ENCODE data around the gene UQCRC1. TPM values are rescaled to one million over a fixed set of nuclear protein-coding genes. Genes with fewer than 3 reads are reported as not detected.

The UQCRC1 gene
- total and polyA plus RNA-seq, 3 donors from 2014 or later = 281 to 287 (median 282) TPM

DNA sequence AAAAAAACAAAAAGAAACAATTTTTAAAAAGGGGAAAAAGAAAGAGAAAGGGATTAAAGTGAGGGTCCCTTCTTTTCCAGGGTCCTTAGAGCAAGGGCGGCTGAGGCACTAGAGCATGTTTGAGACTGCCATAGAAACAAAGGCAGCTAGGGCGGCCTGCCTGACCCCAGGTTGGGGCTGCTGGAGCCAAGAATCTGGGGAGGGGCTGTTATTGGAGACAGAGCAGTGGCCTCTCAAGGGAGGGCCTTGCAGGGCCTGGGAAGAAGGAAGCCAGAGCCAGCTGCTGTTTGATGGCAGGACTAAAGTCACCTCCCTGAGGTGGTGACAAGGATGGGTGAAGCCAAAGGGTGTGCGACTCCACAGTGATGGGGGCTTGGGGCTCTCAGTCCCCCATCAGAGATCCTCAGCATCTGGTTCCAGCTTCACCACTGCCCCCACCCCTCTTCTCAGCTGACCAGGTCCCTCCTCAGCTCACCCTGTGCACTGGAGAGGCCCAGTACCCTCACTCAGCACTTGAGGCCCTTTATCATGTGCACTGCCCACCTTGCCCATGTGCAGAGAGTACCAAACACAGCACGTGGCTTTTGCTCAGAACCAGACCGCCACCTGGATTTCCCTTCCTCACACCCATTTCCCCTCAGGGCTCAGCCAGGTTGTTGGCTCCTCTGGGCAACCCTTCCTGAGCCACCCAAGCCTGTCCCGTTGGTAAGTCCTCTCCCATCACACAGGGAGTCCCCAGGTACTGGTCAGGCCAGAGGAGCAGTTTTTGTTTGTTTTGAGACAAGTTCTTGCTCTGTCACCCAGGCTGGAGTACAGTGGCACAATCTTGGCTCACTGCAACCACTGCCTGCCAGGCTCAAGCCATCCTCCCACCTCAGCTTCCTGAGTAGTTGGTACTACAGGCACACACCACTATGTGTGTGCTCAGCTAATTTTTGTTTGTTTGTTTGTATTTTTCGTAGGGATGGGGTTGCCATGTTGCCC, 10.4 kb upstream of the UQCRC1 start:
- no peak overlapping the region for H3K4me3 ChIP-seq
- H3K27ac ChIP-seq = no peak overlapping the region
- H3K9me3 ChIP-seq = no peaks in the 10 kb centered on the region
- TF ChIP-seq POLR2A (IDR thresholded peaks at IDR 0.05) = no peak
- no peak for TF ChIP-seq CTCF (IDR thresholded peaks at IDR 0.05)
- intact Hi-C loops (cut with DNase I; ENCODE audit: low total_unique reads) = no loop called here
- H3K4me1 ChIP-seq = no peaks in the 10 kb centered on the region
- no peaks in the 10 kb centered on the region for H3K36me3 ChIP-seq (ENCODE audit: low read depth, missing control alignments)
- 91 to 92% methylated on average over 7 of the region's 7 CpGs for WGBS, 2 donors
- DNase-seq = no peak
- no peaks in the 10 kb centered on the region for H3K27me3 ChIP-seq

- WGBS, 2 donors = 83 to 86% methylated on average over 4 of the region's 4 CpGs
- TF ChIP-seq POLR2A (IDR thresholded peaks at IDR 0.05) (no peak), CTCF (IDR thresholded peaks at IDR 0.05) (no peak)
- no peak for DNase-seq
- Histone ChIP-seq H3K4me3 (no peak overlapping the region), H3K9me3 (no peaks in the 10 kb centered on the region), H3K4me1 (peaks cover 6% of the 10 kb centered on the region), H3K27me3 (no peaks in the 10 kb centered on the region), H3K27ac (no peak overlapping the region), H3K36me3 (ENCODE audit: low read depth, missing control alignments) (no peaks in the 10 kb centered on the region)
- intact Hi-C loops (cut with DNase I; ENCODE audit: low total_unique reads) = no loop called here
Observed at GRCh38 chr3:48617559-48617958, 8.1 kb upstream of the UQCRC1 start.

GRCh38 chr3:48614044-48614443, 4.6 kb upstream of the UQCRC1 start:
- TF ChIP-seq CTCF (IDR thresholded peaks at IDR 0.05) (no peak), POLR2A (IDR thresholded peaks at IDR 0.05) (no peak)
- intact Hi-C loops (cut with DNase I; ENCODE audit: low total_unique reads) = no loop called here
- DNase-seq = no peak
- Histone ChIP-seq H3K36me3 (ENCODE audit: low read depth, missing control alignments) (no peaks in the 10 kb centered on the region), H3K4me3 (no peak overlapping the region), H3K9me3 (no peaks in the 10 kb centered on the region), H3K27me3 (no peaks in the 10 kb centered on the region), H3K4me1 (peaks cover 14% of the 10 kb centered on the region), H3K27ac (no peak overlapping the region)
- 49 to 50% methylated on average over 3 of the region's 3 CpGs for WGBS, 2 donors

- no peak overlapping the region for H3K27ac ChIP-seq
- DNase-seq = no peak
- peaks cover 14% of the 10 kb centered on the region for H3K4me1 ChIP-seq
- H3K4me3 ChIP-seq = no peak overlapping the region
- no peaks in the 10 kb centered on the region for H3K27me3 ChIP-seq
- H3K9me3 ChIP-seq = no peaks in the 10 kb centered on the region
- no peak for TF ChIP-seq POLR2A (IDR thresholded peaks at IDR 0.05)
- no peak for TF ChIP-seq CTCF (IDR thresholded peaks at IDR 0.05)
- intact Hi-C loops (cut with DNase I; ENCODE audit: low total_unique reads) = no loop called here
- 42 to 56% methylated on average over 1 of the region's 1 CpG for WGBS, 2 donors
- no peaks in the 10 kb centered on the region for H3K36me3 ChIP-seq (ENCODE audit: low read depth, missing control alignments)
Observed at GRCh38 chr3:48612309-48612708, 2.9 kb upstream of the UQCRC1 start.
